Loucy (cell line): ENCODE data around the gene MAN1B1.

Experiments used
- H2AFZ ChIP-seq: fragments of 200-600 bp; sonication (generic); 2 replicates; pipeline ENCODE4 v1.6.0; 2016; ENCODE audit warnings: antibody characterized with exemption, mild to moderate bottlenecking, low read length, moderate library complexity
- H3F3A ChIP-seq: fragments of 200-600 bp; 2 replicates; pipeline ENCODE4 v1.6.0; 2016; ENCODE audit warnings: antibody characterized with exemption, low read depth, mild to moderate bottlenecking
- H3K27me3 ChIP-seq: fragments of 200-600 bp; sonication (generic); 2 replicates; pipeline ENCODE4 v1.6.1; 2014; ENCODE audit warnings: low read length, mild to moderate bottlenecking; ENCODE audit not compliant: insufficient read depth, poor library complexity, severe bottlenecking
- H3K36me3 ChIP-seq: fragments of 200-600 bp; sonication (generic); 2 replicates; pipeline ENCODE4 v1.6.1; 2016; ENCODE audit warnings: low read length; ENCODE audit not compliant: insufficient read depth
- H3K4me1 ChIP-seq: fragments of 200-600 bp; sonication (generic); 2 replicates; pipeline ENCODE4 v1.5.1; 2014; ENCODE audit warnings: low read length, mild to moderate bottlenecking; ENCODE audit not compliant: insufficient read depth, poor library complexity, severe bottlenecking
- H3K4me2 ChIP-seq: fragments of 200-600 bp; sonication (generic); 2 replicates; pipeline ENCODE4 v1.6.0; 2014; ENCODE audit warnings: antibody characterized with exemption, low read length, low read depth, mild to moderate bottlenecking; ENCODE audit not compliant: poor library complexity, severe bottlenecking
- H3K4me3 ChIP-seq: fragments of 200-600 bp; sonication (generic); 2 replicates; pipeline ENCODE4 v1.5.1; 2014; ENCODE audit warnings: low read length, mild to moderate bottlenecking, mixed read lengths; ENCODE audit not compliant: poor library complexity, severe bottlenecking
- H3K79me2 ChIP-seq: fragments of 200-600 bp; sonication (generic); 2 replicates; pipeline ENCODE4 v1.6.1; 2014; ENCODE audit warnings: low read length; ENCODE audit not compliant: insufficient read depth
- H3K9ac ChIP-seq: fragments of 200-600 bp; sonication (generic); 2 replicates; pipeline ENCODE4 v1.6.0; 2014; ENCODE audit warnings: mild to moderate bottlenecking, low read depth, low read length, moderate library complexity; ENCODE audit not compliant: poor library complexity, severe bottlenecking
- H3K9me2 ChIP-seq: fragments of 200-600 bp; sonication (generic); replicated peaks from 2 replicates; pipeline ENCODE4 v1.6.1; 2016; ENCODE audit warnings: low read depth, low read length, mixed read lengths
- H3K9me3 ChIP-seq: fragments of 200-600 bp; sonication (generic); 2 replicates; pipeline ENCODE4 v1.6.1; 2014; ENCODE audit warnings: mild to moderate bottlenecking, antibody characterized with exemption, low read length, low read depth; ENCODE audit not compliant: insufficient read depth
- H4K20me1 ChIP-seq: fragments of 200-600 bp; sonication (generic); 2 replicates; pipeline ENCODE4 v1.6.0; 2014; ENCODE audit warnings: antibody characterized with exemption, low read length, mild to moderate bottlenecking; ENCODE audit not compliant: insufficient read depth, poor library complexity, severe bottlenecking
- EZH2phosphoT487 ChIP-seq: fragments of 200-600 bp; IDR thresholded peaks from 2 replicates; pipeline ENCODE4 v1.6.1; 2018; ENCODE audit warnings: antibody characterized with exemption, mild to moderate bottlenecking, moderate library complexity, borderline replicate concordance
- TF ChIP-seq, protein P1 (sequence below): fragments of 200-600 bp; sonication (generic); conservative IDR thresholded peaks from 2 replicates; pipeline ENCODE4 v1.5.1; 2014; ENCODE audit warnings: mild to moderate bottlenecking, antibody characterized with exemption, low read length

The MAN1B1 gene

DNA sequence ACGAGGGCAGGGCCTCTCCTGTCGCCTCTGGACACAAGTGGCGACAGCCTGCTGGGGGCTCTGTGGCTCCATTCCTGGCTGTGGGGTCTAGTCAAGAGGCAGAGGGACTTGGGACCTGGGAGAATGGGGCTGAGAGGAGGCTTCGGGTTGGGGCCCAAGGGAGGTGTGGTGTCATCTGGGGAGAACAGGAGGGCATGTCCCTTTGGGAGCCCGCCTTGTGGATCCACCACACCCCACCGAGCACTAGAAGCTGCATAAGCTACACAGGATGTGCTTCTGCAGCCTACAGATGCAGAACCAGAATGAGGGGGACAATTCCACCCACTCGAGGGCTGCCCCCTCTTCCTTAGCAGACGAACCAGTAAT lies 3.9 kb upstream of the MAN1B1 start:
- Histone ChIP-seq H3K9me3 (no peaks in the 10 kb centered on the region), H3K4me1 (peaks cover 8% of the 10 kb centered on the region), H3K4me3 (no peak overlapping the region), H3K4me2 (no peak overlapping the region), H3K9ac (no peak overlapping the region), H3K79me2 (peaks cover 13% of the 10 kb centered on the region), H3K36me3 (no peaks in the 10 kb centered on the region), H2AFZ (no peak overlapping the region), H4K20me1 (peaks cover 5% of the 10 kb centered on the region), H3K9me2 (no peaks in the 10 kb centered on the region), H3K27me3 (no peaks in the 10 kb centered on the region), H3F3A (no peaks in the 10 kb centered on the region)
- TF ChIP-seq, protein P1, sequence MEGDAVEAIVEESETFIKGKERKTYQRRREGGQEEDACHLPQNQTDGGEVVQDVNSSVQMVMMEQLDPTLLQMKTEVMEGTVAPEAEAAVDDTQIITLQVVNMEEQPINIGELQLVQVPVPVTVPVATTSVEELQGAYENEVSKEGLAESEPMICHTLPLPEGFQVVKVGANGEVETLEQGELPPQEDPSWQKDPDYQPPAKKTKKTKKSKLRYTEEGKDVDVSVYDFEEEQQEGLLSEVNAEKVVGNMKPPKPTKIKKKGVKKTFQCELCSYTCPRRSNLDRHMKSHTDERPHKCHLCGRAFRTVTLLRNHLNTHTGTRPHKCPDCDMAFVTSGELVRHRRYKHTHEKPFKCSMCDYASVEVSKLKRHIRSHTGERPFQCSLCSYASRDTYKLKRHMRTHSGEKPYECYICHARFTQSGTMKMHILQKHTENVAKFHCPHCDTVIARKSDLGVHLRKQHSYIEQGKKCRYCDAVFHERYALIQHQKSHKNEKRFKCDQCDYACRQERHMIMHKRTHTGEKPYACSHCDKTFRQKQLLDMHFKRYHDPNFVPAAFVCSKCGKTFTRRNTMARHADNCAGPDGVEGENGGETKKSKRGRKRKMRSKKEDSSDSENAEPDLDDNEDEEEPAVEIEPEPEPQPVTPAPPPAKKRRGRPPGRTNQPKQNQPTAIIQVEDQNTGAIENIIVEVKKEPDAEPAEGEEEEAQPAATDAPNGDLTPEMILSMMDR: no peak
- TF ChIP-seq EZH2phosphoT487: no peak

DNA sequence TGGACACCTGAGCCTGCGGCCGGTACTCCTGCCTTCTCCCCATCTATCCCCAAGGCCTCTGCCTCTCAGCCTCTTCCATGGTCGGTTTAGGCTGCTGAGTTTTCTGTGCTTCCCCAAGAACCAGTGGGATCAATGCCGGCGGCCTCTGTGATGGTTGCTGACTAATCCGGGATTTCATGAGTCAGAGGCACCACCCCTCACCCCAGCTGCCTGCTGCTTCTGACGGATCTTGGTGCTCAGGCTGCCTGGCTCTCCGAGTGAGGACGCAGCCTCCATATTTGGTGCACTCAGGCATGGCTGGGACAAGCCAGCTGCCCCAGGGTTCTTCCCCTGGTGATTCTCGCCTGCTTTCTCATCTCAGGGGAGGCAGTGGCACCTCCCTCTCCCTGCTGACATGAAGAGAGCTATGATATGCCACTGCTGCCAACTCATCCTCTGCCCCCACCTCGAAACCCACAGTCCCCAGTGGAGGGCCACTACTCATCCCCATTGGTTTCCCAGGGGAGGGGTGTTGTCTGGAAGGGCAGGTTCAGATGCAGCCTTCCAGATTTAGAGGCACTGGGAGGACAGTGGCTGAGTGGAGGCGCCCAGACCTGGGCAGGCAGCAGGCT lies 3.3 kb upstream of the MAN1B1 start:
- H3K4me1 ChIP-seq: peaks cover 14% of the 10 kb centered on the region
- no peak overlapping the region for H2AFZ ChIP-seq
- no peak overlapping the region for H3K4me2 ChIP-seq
- H4K20me1 ChIP-seq: peaks cover 2% of the 10 kb centered on the region
- H3K27me3 ChIP-seq: no peaks in the 10 kb centered on the region
- H3K9me3 ChIP-seq: no peaks in the 10 kb centered on the region
- no peaks in the 10 kb centered on the region for H3F3A ChIP-seq
- H3K79me2 ChIP-seq: peaks cover 15% of the 10 kb centered on the region
- no peak overlapping the region for H3K9ac ChIP-seq
- no peak for TF ChIP-seq EZH2phosphoT487
- TF ChIP-seq, protein P1: no peak
- H3K4me3 ChIP-seq: no peak overlapping the region
- no peaks in the 10 kb centered on the region for H3K9me2 ChIP-seq
- no peaks in the 10 kb centered on the region for H3K36me3 ChIP-seq

DNA sequence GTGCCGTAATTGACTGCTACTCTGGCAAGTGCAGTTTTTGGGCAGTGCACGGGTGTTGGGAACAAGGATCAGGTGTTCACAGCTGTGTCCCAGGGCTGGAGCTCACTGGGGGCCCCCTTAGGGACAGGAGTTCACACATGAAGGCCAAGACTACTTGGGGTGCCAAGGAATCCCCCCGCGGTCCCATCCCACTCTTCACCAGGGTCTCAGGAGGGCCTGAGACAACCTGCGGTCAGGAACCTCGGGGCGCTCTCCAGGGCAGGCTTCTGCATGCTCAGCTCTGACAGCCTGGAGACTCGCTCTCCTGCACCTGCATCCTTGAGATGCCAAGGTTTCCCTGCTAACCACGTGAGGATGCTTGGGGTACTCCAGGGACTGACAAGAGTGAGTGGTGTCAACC lies 2.3 kb upstream of the MAN1B1 start:
- Histone ChIP-seq H4K20me1 (no peaks in the 10 kb centered on the region), H3K9me2 (no peaks in the 10 kb centered on the region), H3K27me3 (no peaks in the 10 kb centered on the region), H3K4me2 (no peak overlapping the region), H3K9me3 (no peaks in the 10 kb centered on the region), H3F3A (no peaks in the 10 kb centered on the region), H3K36me3 (no peaks in the 10 kb centered on the region), H3K79me2 (peaks cover 25% of the 10 kb centered on the region), H3K9ac (no peak overlapping the region), H3K4me3 (no peak overlapping the region), H2AFZ (no peak overlapping the region), H3K4me1 (peaks cover 20% of the 10 kb centered on the region)
- no peak for TF ChIP-seq EZH2phosphoT487
- TF ChIP-seq, protein P1: no peak
